ENCODE results near the gene ZNF236. TPM values are rescaled to one million over a fixed set of nuclear protein-coding genes. Genes with fewer than 3 reads are reported as not detected.

Gene ZNF236
- total RNA-seq, 2 donors from 2014 or later, result 9.7 to 16.9 TPM

DNA sequence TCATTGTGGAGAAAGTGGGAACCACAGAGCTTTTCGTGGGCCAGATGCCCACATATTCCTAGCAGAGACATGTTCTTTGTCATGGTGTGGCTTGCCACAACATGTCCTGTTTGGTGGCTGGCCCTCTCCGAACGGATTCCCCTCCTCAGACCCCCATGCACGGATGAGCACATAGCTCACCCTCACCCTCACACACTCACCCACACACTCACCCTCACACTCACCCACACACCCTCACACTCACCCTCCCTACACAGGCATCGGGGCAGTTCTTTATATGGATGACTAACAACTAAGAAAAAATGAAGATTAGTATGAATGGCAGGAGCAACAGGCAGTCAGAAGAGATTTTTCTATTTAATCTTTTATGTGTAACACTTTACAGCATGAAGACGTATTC lies 149.9 kb downstream of the ZNF236 start:
- DNase-seq, result no peak
- no peaks in the 10 kb centered on the region for H3K9me3 ChIP-seq
- H3K4me1 ChIP-seq, result no peaks in the 10 kb centered on the region
- TF ChIP-seq, protein P1, sequence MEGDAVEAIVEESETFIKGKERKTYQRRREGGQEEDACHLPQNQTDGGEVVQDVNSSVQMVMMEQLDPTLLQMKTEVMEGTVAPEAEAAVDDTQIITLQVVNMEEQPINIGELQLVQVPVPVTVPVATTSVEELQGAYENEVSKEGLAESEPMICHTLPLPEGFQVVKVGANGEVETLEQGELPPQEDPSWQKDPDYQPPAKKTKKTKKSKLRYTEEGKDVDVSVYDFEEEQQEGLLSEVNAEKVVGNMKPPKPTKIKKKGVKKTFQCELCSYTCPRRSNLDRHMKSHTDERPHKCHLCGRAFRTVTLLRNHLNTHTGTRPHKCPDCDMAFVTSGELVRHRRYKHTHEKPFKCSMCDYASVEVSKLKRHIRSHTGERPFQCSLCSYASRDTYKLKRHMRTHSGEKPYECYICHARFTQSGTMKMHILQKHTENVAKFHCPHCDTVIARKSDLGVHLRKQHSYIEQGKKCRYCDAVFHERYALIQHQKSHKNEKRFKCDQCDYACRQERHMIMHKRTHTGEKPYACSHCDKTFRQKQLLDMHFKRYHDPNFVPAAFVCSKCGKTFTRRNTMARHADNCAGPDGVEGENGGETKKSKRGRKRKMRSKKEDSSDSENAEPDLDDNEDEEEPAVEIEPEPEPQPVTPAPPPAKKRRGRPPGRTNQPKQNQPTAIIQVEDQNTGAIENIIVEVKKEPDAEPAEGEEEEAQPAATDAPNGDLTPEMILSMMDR (IDR thresholded peaks at IDR 0.05), result no peak
- H3K9ac ChIP-seq (ENCODE audit: low read depth in 2 of 2, low read length in 2 of 2), result no peak overlapping the region
- no peak overlapping the region for H3K4me3 ChIP-seq
- intact Hi-C loops (cut with DNase I), result no loop called here
- H3K27me3 ChIP-seq, result no peaks in the 10 kb centered on the region
- H3K27ac ChIP-seq, result no peak overlapping the region
- H3K36me3 ChIP-seq, result no peaks in the 10 kb centered on the region

DNA sequence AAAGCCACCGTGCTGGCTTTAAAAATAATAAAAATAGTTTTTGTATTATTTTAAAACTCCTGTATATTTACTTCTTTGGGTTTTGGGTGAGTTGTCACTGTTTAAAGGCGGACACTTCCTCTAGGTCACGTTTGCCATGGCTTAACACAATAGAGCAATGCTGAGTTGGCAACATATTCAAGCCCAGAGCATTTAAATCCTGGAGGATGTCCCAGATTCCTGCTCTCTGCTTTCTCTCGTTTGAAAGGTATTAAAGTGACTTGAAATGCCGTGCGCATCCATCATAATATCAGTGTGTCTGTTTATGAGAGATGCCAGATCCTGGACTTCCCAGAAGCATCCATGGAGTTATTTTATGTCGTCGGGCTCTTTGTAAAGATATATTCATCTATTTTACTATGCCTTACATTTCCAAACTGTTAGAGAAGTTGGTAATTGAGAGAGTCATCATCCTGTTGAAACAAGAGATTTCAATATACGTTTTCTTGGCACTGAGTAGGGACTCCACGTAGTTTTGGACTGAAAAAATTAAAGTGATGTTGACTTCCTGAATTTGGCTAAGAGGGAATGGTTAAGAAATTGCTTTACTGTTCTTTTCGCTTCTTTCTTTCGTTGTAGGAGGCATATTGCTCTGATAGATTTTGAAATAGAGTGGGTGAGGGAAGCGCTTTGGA lies 150.6 kb downstream of the ZNF236 start:
- Histone ChIP-seq H3K36me3 (no peaks in the 10 kb centered on the region), H3K27ac (no peak overlapping the region), H3K4me3 (no peak overlapping the region), H3K27me3 (no peaks in the 10 kb centered on the region), H3K9me3 (no peaks in the 10 kb centered on the region), H3K4me1 (no peaks in the 10 kb centered on the region), H3K9ac (ENCODE audit: low read depth in 2 of 2, low read length in 2 of 2) (no peak overlapping the region)
- intact Hi-C loops (cut with DNase I), result no loop called here
- no peak for DNase-seq
- TF ChIP-seq, protein P1 (IDR thresholded peaks at IDR 0.05), result no peak

DNA sequence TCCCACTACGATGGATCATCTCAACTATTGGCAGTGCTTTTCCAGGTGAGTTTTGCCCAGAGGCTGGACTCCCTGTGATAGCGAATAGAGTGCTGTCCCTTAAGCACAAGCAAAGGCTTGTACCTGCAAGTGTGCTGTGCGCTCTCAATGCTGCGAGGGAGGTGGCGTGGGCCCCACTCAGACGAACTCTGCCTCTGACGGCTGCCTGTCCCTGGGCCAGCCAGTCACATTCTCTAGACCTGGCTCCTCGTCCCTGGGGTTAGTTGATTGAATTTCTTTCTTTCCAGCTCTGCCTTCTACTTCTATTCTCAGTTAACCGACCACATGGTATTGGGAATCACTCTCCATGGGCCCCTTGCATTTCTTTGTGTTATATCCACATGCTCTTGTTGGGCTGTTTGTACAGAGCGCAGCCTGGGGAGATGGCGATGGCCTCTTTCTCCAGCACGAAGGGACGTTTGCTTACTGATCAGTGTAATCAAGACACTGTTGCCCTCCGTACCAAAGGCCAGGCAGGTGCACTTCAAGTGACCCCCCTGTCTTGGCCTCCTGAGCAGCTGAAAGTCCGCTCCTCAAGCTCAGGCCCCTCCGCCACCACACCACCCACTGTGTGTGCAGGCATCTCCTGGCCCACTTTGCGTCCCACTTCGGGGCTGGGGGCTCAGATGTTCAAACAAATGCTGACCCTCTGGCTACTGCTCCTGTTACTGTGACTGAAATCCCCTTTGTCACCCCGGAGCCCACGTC lies 151.3 kb downstream of the ZNF236 start:
- Histone ChIP-seq H3K4me1 (no peaks in the 10 kb centered on the region), H3K27ac (no peak overlapping the region), H3K36me3 (no peaks in the 10 kb centered on the region), H3K27me3 (no peaks in the 10 kb centered on the region), H3K4me3 (no peak overlapping the region), H3K9me3 (no peaks in the 10 kb centered on the region), H3K9ac (ENCODE audit: low read depth in 2 of 2, low read length in 2 of 2) (no peak overlapping the region)
- intact Hi-C loops (cut with DNase I), result no loop called here
- no peak for DNase-seq
- TF ChIP-seq, protein P1 (IDR thresholded peaks at IDR 0.05), result no peak

DNA sequence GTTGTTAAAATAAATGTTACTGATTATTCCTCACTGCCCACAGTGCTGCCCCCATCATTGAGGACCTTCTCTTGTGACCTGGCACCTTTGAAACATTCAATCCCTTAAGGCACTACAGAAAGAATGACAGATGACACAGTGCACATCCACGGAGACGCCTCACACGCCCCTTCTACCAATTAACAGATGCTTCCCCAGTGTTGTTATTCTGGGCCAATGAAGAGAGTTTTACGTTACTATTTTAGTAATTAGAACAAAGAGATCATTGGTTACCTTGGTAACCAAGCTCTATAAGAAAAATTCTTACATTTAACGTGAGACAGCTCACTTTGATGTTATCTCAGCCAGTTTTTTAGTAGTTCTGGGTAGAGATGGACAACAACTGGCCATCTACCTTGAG lies 152.0 kb downstream of the ZNF236 start:
- no peaks in the 10 kb centered on the region for H3K9me3 ChIP-seq
- intact Hi-C loops (cut with DNase I), result no loop called here
- no peak overlapping the region for H3K9ac ChIP-seq (ENCODE audit: low read depth in 2 of 2, low read length in 2 of 2)
- H3K4me1 ChIP-seq, result no peaks in the 10 kb centered on the region
- H3K4me3 ChIP-seq, result no peak overlapping the region
- no peaks in the 10 kb centered on the region for H3K36me3 ChIP-seq
- no peak for DNase-seq
- no peaks in the 10 kb centered on the region for H3K27me3 ChIP-seq
- TF ChIP-seq, protein P1 (IDR thresholded peaks at IDR 0.05), result no peak
- no peak overlapping the region for H3K27ac ChIP-seq

DNA sequence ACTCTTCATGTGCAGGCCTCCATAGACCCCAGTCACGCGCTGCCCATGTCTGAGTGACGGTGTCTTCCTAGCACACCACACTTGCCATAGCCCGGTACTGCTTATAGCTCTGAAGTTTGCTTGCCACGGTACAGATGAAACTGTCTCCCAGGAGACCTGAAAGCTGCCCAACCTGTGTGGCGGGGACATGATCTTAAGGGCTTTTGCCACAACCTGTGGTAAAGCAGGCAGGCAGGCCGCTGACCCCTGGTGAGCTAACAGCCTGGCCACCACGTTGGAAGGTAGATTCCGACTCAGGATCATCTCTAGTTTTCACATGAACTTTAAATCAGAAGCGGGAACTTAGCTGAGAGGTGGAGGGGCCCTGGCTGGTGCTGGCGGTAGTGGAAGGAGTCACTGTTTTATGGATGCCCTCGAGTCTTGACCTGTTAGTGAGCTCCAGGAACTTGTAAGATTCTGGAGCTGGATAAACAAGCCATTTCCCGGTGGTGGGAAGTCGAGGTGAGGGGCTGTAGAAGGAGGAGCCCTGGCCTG lies 153.3 kb downstream of the ZNF236 start:
- no peak overlapping the region for H3K27ac ChIP-seq
- DNase-seq, result no peak
- H3K9me3 ChIP-seq, result no peaks in the 10 kb centered on the region
- H3K4me1 ChIP-seq, result no peaks in the 10 kb centered on the region
- H3K9ac ChIP-seq (ENCODE audit: low read depth in 2 of 2, low read length in 2 of 2), result no peak overlapping the region
- intact Hi-C loops (cut with DNase I), result no loop called here
- no peaks in the 10 kb centered on the region for H3K36me3 ChIP-seq
- TF ChIP-seq, protein P1 (IDR thresholded peaks at IDR 0.05), result no peak
- no peak overlapping the region for H3K4me3 ChIP-seq
- H3K27me3 ChIP-seq, result no peaks in the 10 kb centered on the region

Data from colonic mucosa (tissue), 4 donors.